Renal cortex interstitium (tissue), 15 donors: Measurements from ENCODE around the gene CCDC178. TPM values are rescaled to one million over a fixed set of nuclear protein-coding genes. Genes with fewer than 3 reads are reported as not detected.
A peak's percentile ranks its signal among the peaks of the same experiment; 100 is the strongest.
"Not testable (repeated sequence)": the region's sequence is repeated elsewhere in the genome, so short reads cannot be mapped to it uniquely, and the experiment has no call there.

Source experiments
- DNase-seq, 11 donors: peaks; one replicate each; pipeline ENCODE4 v3.0.0-alpha.2; 2013; ENCODE audit warnings: low read depth in 9 of 11, low spot score in 4 of 11; ENCODE audit errors: extremely low read depth in 1 of 11
- long read RNA-seq, 16 experiments: transcript quantifications; one replicate each; lab custom pipeline, GENCODE V29; 2026
- polyA plus RNA-seq, 3 donors: library from polyadenylated mRNA; unstranded; fragments of 120-200 nt; gene quantifications; one replicate each; pipeline ENCODE4 v1.2.1, GENCODE V29; 2013; ENCODE audit not compliant: insufficient read length in 3 of 3

The CCDC178 gene
- 1 to 10 TPM; 1.8 to 2.9 (median 2.4) TPM for polyA plus RNA-seq
- long read RNA-seq, donor 1, result 0 reads
- long read RNA-seq, donor 2, partial matches to known transcripts, result 0 of 1 reads
- long read RNA-seq, donor 2, other reads (novel, unspliced or antisense), result 0 of 1 reads
- long read RNA-seq, donor 3, result 0 reads
- long read RNA-seq, donor 4, result 0 reads
- long read RNA-seq, donor 5, result 0 reads
- long read RNA-seq, donor 6, result 0 reads
- long read RNA-seq, donor 7, result 0 reads
- long read RNA-seq, donor 8, result 0 reads
- long read RNA-seq, donor 9, result 0 reads
- long read RNA-seq, donor 10, result 0 reads
- long read RNA-seq, donor 11, result 0 reads
- long read RNA-seq, donor 12, partial matches to known transcripts, result 0 of 1 reads
- long read RNA-seq, donor 12, other reads (novel, unspliced or antisense), result 0 of 1 reads
- long read RNA-seq, donor 13, result 0 reads
- long read RNA-seq, donor 14, result 0 reads
- long read RNA-seq, donor 15, result 0 reads
- long read RNA-seq, donor 16, result 0 reads

- peak in 10 of 11 donors; percentile 40 to 70 (median 54) for DNase-seq
These were observed at the start of gene CCDC178 for GRCh38 chr18:33440060-33441043. Gene CCDC178 (minus strand): TSS chr18:33440721. CDS start chr18:33412088, 28,633 bp downstream.

- no peak for DNase-seq
These were observed 43.4 kb upstream of the CCDC178 start for GRCh38 chr18:33483908-33484307.

GRCh38 chr18:33472509-33472908 lies 32.0 kb upstream of the CCDC178 start:
- DNase-seq, result no peak

- DNase-seq, result no peak
These were observed 29.7 kb upstream of the CCDC178 start for GRCh38 chr18:33470216-33470615.

GRCh38 chr18:33469699-33470098 lies 29.2 kb upstream of the CCDC178 start:
- DNase-seq, result no peak

GRCh38 chr18:33467531-33467930 lies 27.0 kb upstream of the CCDC178 start:
- DNase-seq, result no peak

- DNase-seq, result no peak
These were observed 26.3 kb upstream of the CCDC178 start for GRCh38 chr18:33466822-33467221.

- DNase-seq, result no peak
These were observed 20.2 kb upstream of the CCDC178 start for GRCh38 chr18:33460681-33461080.

GRCh38 chr18:33459612-33460011 lies 19.1 kb upstream of the CCDC178 start:
- DNase-seq, result no peak

- DNase-seq, result no peak
These were observed 6.1 kb upstream of the CCDC178 start for GRCh38 chr18:33446604-33447003.

- no peak for DNase-seq
These were observed 4.2 kb upstream of the CCDC178 start for GRCh38 chr18:33444709-33445108.

GRCh38 chr18:33432857-33433256 lies 7.7 kb downstream of the CCDC178 start:
- no peak for DNase-seq

- DNase-seq, result no peak
These were observed 13.0 kb downstream of the CCDC178 start for GRCh38 chr18:33427549-33427948.

- DNase-seq, result no peak
These were observed 16.1 kb downstream of the CCDC178 start for GRCh38 chr18:33424266-33424946.

GRCh38 chr18:33421225-33421624 lies 19.3 kb downstream of the CCDC178 start:
- no peak for DNase-seq

- DNase-seq, result no peak
These were observed 36.2 kb downstream of the CCDC178 start for GRCh38 chr18:33404244-33404873.

- not testable (repeated sequence) for DNase-seq
These were observed 41.6 kb downstream of the CCDC178 start for GRCh38 chr18:33398939-33399338.

GRCh38 chr18:33375829-33376228 lies 64.7 kb downstream of the CCDC178 start:
- peak in 3 of 11 donors; percentile 4 to 9 (median 6) for DNase-seq

- peak in 4 of 11 donors; percentile 4 to 12 (median 7) for DNase-seq
These were observed 68.1 kb downstream of the CCDC178 start for GRCh38 chr18:33372442-33372841.
